Activated CD4-positive, CD25-positive, alpha-beta regulatory T cell treated with anti-CD3 and anti-CD28 coated beads, Interleukin-2, amount 50 U/mL, for 24 hours (primary cell): ENCODE data around the gene VEZT.
"Not testable (repeated sequence)": the region's sequence is repeated elsewhere in the genome, so short reads cannot be mapped to it uniquely, and the experiment has no call there.

ENCODE experiments used
- ATAC-seq, 2 donors: fragments of 150-1000 bp; cut with Tn5 transposase; one replicate each; pipeline ENCODE4 v1.10.0; 2021; ENCODE audit warnings: mild to moderate bottlenecking in 1 of 2, moderate library complexity in 1 of 2

Gene VEZT

GRCh38 chr12:95262808-95263207 is 45.2 kb downstream of the VEZT start:
- no peak for ATAC-seq

- ATAC-seq = no peak
These were observed 48.2 kb downstream of the VEZT start for GRCh38 chr12:95265765-95266164.

GRCh38 chr12:95266254-95266653 is 48.6 kb downstream of the VEZT start:
- ATAC-seq = no peak

GRCh38 chr12:95269892-95270291 is 52.3 kb downstream of the VEZT start:
- no peak for ATAC-seq

DNA sequence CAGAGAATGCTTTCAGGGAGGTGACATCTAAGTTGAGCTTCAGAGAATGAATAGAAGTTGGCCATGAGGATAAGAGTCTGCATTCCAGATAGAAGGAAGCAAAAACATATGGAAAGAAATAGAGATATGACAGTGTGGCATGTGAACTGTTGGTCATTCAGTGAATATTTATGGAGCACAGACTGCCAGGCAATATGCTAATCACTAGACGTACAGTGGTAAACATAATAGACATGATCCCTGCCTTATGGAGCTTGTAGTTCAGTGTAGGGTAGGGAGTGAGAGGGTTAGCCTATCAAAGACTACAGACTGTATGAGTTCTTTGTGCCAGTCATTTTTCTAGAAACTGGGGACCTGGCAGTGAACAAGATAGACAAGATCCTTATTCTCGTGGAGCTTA is 53.9 kb downstream of the VEZT start:
- ATAC-seq = no peak

DNA sequence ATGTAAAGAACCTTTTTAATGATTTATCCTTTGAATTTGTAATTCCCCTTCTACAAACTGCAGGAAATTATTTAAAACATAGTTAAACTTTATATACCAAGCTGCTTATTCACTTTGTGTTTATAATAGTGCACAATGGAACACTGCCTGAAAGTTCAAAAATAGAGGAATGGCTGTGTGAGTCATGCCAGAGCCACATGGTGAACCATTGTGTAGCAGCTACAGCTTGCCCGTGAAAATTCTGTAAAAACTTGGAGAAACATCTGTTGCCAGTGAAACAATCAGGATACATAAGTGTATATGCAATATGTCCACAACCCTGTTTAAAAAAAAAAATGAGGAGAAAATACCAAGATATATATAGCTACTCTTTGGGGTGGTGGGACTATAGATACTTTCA is 59.5 kb downstream of the VEZT start:
- ATAC-seq = no peak

GRCh38 chr12:95279856-95280255 is 62.2 kb downstream of the VEZT start:
- no peak for ATAC-seq

GRCh38 chr12:95282266-95282665 is 64.7 kb downstream of the VEZT start:
- no peak for ATAC-seq

DNA sequence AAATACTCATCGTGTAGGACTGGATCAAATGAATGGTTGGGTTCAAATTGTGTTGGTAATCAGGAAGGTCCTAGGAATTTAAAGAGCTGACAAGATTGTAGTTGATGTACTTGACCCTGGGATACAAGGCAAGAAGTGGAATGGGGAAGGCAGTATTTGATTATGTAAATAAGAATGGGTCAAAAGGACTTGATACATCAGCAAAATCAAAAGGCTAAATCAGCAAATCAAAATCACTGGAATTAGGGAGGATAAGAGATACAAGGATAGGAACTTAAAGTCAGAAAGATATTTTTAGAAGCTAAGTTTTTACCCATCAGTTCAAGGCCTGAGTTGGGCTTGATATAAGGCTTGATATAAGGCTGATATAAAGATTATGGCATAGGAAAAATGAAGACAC is 65.8 kb downstream of the VEZT start:
- ATAC-seq = no peak

- no peak for ATAC-seq
These were observed 69.1 kb downstream of the VEZT start for GRCh38 chr12:95286713-95287112.

DNA sequence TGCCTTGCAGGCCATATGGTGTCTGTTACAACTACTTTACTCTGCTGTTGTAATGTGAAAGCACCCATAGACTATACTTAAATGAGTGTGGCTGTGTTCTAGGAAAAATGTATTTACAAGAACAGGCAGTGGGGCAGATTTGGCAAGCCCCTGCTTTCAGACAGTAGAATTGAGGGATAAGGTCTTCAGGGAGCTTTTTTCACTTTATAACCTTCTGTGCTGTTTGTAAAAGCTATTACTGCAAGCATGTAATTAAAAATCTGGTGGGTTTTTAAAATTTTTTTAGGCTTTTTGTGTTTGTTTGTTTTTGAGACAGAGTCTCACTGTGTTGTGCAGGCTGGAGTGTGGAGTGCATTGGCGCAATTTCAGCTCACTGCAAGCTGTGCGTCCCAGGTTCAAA is 73.9 kb downstream of the VEZT start:
- no peak for ATAC-seq

DNA sequence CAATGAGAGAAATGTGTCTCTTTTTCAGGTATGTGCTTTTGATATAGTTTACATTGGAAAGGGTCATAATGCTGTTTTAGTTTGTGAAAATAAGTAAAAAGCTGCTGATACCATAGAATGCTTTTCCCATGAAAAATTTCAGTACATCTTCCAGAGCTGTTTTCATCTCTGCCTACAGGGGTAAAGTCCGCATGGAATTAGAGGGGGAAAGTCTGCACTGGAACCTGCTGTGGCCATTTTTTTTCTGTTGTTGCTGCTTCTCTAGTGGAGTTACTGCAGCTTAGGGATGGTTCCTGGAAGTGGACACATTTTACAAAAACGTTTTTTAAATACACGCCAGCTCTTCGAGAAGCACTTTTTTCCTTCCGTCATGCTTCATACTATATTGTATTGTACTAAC is 81.3 kb downstream of the VEZT start:
- no peak for ATAC-seq

GRCh38 chr12:95300286-95300685 is 82.7 kb downstream of the VEZT start:
- ATAC-seq = no peak

DNA sequence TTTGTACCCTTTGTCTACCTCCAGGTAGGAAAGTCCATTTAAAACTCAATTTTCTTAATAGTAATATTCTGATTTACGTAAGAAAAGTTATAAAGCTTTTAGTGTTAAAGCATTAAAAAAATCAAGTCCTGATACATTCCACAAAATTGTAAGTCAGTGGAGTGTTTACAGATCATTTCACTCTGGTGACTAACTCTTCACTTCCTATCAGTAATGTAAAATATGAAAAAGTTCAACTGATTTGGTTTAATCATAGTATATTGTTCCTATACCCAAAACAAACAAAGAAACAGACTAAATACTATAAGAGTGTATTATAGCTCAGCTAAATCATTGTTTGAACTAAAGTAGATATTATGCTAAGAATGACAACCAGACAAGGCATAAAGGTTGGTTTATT is 85.9 kb downstream of the VEZT start:
- ATAC-seq = no peak

DNA sequence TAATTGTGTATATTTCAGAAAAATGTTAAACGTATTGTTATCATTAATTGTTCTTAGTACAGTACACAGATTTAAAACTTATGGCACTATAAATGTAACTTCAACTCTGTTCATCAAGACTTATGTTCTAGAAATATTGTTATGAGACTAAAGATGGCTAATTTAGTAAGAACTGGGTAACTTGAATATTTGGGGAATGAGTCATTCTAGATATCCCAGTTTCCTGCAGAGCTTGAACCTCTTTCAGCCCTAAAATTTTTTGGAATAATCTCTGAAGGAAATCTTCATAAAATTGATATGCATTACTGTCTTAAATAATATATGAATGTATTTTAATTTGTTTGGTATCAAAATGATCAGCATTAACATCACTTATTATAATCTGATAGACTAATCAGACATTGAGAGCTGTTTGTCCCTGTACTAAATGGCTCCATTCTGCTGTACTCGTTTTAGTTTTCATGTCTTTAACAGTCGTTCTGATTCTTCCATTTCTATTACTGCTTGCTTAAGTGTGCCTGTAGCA is 87.1 kb downstream of the VEZT start:
- ATAC-seq = no peak

GRCh38 chr12:95312656-95313055 is 95.0 kb downstream of the VEZT start:
- no peak for ATAC-seq

DNA sequence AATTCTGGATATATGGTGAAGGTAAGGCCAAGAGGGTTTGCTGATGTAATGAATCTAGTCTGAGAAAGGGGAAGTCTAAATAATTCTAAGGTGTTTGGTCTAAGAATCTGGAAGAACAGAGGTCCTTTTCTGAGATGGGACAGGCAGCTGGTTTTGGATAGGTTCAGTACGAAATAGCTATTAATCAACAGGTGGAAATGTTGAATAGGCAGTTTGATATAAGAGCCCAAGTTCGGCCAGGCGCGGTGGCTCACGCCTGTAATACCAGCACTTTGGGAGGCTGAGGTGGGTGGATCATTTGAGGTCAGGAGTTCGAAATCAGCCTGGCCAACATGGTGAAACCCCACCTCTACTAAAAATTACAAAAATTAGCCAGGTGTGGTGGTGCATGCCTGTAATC is 97.1 kb downstream of the VEZT start:
- not testable (repeated sequence) for ATAC-seq

- no peak for ATAC-seq
These were observed 99.2 kb downstream of the VEZT start for GRCh38 chr12:95316798-95317197.

DNA sequence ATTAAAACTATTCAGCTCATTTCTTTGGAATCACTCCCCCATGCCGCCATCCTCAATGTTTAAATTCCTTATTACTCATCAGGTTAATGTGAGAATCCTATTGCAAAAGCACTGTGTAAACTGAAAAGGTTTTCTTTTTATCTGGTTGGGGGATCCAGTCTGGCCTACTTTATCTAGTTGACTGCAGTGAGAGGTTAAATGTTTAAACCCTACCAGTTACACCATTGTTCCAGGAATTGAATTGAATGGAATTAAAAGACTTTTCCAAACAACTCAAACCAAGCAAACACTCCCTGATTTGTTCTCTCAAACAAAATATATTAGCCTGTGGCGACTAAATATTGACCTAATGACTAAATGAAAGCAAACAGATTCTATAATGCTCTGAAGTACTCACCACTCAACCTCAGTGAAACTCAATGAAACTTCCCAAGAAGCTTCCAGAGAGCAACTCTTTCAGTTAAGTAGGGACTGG is 100.5 kb downstream of the VEZT start:
- no peak for ATAC-seq

GRCh38 chr12:95319694-95320331 is 102.2 kb downstream of the VEZT start:
- ATAC-seq = no peak

GRCh38 chr12:95321516-95322246 is 104.1 kb downstream of the VEZT start:
- ATAC-seq = no peak

DNA sequence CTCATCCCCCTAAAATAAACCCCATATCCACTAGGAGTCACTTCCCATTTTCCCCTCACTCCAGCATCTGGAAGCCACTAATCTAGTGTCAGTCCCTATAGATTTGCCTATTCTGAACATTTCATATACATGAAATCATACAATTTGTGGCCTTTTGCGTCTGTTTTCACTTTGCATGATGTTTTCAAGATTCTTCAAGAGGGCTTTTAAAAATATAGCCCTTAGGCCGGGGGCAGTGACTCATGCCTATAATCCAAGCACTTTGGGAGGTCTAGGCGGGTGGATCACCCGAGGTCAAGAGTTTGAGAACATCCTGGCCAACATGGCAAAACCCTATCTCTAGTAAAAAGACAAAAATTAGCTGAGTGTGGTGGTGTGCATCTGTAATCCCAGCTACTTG is 104.7 kb downstream of the VEZT start:
- no peak for ATAC-seq

- no peak for ATAC-seq
These were observed 105.6 kb downstream of the VEZT start for GRCh38 chr12:95323212-95323611.

DNA sequence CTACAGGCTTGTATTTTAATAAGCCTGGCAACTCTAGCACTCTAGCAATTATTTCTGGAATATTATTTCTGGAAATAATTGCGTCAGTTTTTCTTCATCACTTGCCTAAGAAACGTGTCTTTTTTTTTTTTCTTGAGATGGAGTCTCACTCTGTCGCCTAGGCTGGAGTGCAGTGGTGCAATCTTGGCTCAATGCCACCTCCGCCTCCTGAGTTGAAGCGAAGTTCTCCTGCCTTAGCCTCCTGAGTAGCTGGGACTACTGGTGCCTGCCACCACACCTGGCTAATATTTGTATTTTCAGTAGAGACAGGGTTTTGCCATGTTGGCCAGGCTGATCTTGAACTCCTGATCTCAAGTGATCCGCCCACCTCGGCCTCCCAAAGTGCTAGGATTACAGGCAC is 106.6 kb downstream of the VEZT start:
- not testable (repeated sequence) for ATAC-seq
